Smooth muscle cell (in vitro differentiated cells): ENCODE results near the gene RPS6KL1. TPM values are rescaled to one million over a fixed set of nuclear protein-coding genes. Genes with fewer than 3 reads are reported as not detected.

Experiments used
- DNase-seq: peaks from one replicate; lab custom pipeline; 2025; ENCODE audit not compliant: unreplicated experiment; lab: John Stamatoyannopoulos, UW
- H2AFZ ChIP-seq: fragments of 200-600 bp; sonication (generic); 2 replicates; pipeline ENCODE4 v1.6.0; 2016; ENCODE audit warnings: antibody characterized with exemption, low read depth, mild to moderate bottlenecking
- H3F3A ChIP-seq: fragments of 200-600 bp; sonication (generic); 2 replicates; pipeline ENCODE4 v1.6.0; 2017; ENCODE audit warnings: antibody characterized with exemption, low read depth
- H3K27ac ChIP-seq: fragments of 200-600 bp; sonication (generic); 2 replicates; pipeline ENCODE4 v1.5.1; 2016; ENCODE audit warnings: low read depth, mild to moderate bottlenecking
- H3K27me3 ChIP-seq: fragments of 200-600 bp; sonication (generic); 2 replicates; pipeline ENCODE4 v1.6.1; 2016; ENCODE audit warnings: low read depth, mild to moderate bottlenecking
- H3K36me3 ChIP-seq: fragments of 200-600 bp; sonication (generic); 2 replicates; pipeline ENCODE4 v1.5.1; 2016; ENCODE audit warnings: low read depth
- H3K4me1 ChIP-seq: fragments of 200-600 bp; sonication (generic); 2 replicates; pipeline ENCODE4 v1.5.1; 2016; ENCODE audit warnings: low read depth
- H3K4me2 ChIP-seq: fragments of 200-600 bp; sonication (generic); 2 replicates; pipeline ENCODE4 v1.6.0; 2016; ENCODE audit warnings: mild to moderate bottlenecking
- H3K4me3 ChIP-seq: fragments of 200-600 bp; sonication (generic); 2 replicates; pipeline ENCODE4 v1.5.1; 2016; ENCODE audit warnings: mild to moderate bottlenecking
- H3K79me2 ChIP-seq: fragments of 200-600 bp; sonication (generic); 2 replicates; pipeline ENCODE4 v1.6.0; 2016; ENCODE audit warnings: low read depth, mild to moderate bottlenecking
- H3K9ac ChIP-seq: fragments of 200-600 bp; sonication (generic); 2 replicates; pipeline ENCODE4 v1.6.0; 2016; ENCODE audit warnings: low read depth
- H3K9me3 ChIP-seq: fragments of 200-600 bp; sonication (generic); replicated peaks from 2 replicates; pipeline ENCODE4 v1.5.1; 2016; ENCODE audit warnings: low read depth
- H4K20me1 ChIP-seq: fragments of 200-600 bp; sonication (generic); 2 replicates; pipeline ENCODE4 v1.6.0; 2016; ENCODE audit warnings: low read depth
- CTCF ChIP-seq: fragments of 200-600 bp; sonication (generic); IDR thresholded peaks from 2 replicates; pipeline ENCODE4 v1.5.1; 2017; ENCODE audit warnings: borderline replicate concordance, mild to moderate bottlenecking, antibody characterized with exemption; ENCODE audit not compliant: insufficient read depth, poor library complexity, severe bottlenecking
- WGBS: methylation state at CpG from one replicate; pipeline ENCODE4 v1.1.7; 2016; ENCODE audit warnings: low lambda C conversion rate; 5-methylcytosine and 5-hydroxymethylcytosine counted together
- polyA plus RNA-seq: library from polyadenylated mRNA; unstranded; fragments of >200 nt; fragmentation: Nextera tagmentation; extraction: Ambion mirVana; gene quantifications from 2 replicates; pipeline ENCODE4 v1.2.1, GENCODE V29; 2016
- total RNA-seq: library from RNA; depleted of rRNA; stranded (reverse); fragments of >200 nt; gene quantifications from 2 replicates; pipeline ENCODE4 v1.2.3, GENCODE V29; 2014

Gene RPS6KL1
- total and polyA plus RNA-seq, 2 experiments from 2014 or later: not detected

GRCh38 chr14:74924061-74924460 lies 1.0 kb upstream of the RPS6KL1 start:
- no peak for DNase-seq
- Histone ChIP-seq H3K4me2 (no peak overlapping the region), H3K4me1 (no peaks in the 10 kb centered on the region), H3K27ac (no peak overlapping the region), H3K9ac (no peak overlapping the region), H3K9me3 (no peaks in the 10 kb centered on the region), H3K79me2 (no peaks in the 10 kb centered on the region), H3K27me3 (peaks cover 29% of the 10 kb centered on the region), H3K4me3 (no peak overlapping the region), H2AFZ (no peak overlapping the region), H3K36me3 (no peaks in the 10 kb centered on the region), H3F3A (no peaks in the 10 kb centered on the region), H4K20me1 (no peaks in the 10 kb centered on the region)
- WGBS: 93% methylated on average over 11 of the region's 11 CpGs
- no peak for TF ChIP-seq CTCF

GRCh38 chr14:74921987-74922751 lies 891 bp downstream of the RPS6KL1 start:
- H3K4me1 ChIP-seq: no peaks in the 10 kb centered on the region
- no peak for DNase-seq
- H3F3A ChIP-seq: no peaks in the 10 kb centered on the region
- H3K79me2 ChIP-seq: no peaks in the 10 kb centered on the region
- H4K20me1 ChIP-seq: no peaks in the 10 kb centered on the region
- H3K9ac ChIP-seq: no peak overlapping the region
- no peak overlapping the region for H3K4me3 ChIP-seq
- TF ChIP-seq CTCF: no peak
- H3K27ac ChIP-seq: no peak overlapping the region
- no peak overlapping the region for H3K4me2 ChIP-seq
- H3K36me3 ChIP-seq: no peaks in the 10 kb centered on the region
- H3K9me3 ChIP-seq: no peaks in the 10 kb centered on the region
- H3K27me3 ChIP-seq: peaks cover 21% of the 10 kb centered on the region
- no peak overlapping the region for H2AFZ ChIP-seq
- 77% methylated on average over 19 of the region's 19 CpGs for WGBS

DNA sequence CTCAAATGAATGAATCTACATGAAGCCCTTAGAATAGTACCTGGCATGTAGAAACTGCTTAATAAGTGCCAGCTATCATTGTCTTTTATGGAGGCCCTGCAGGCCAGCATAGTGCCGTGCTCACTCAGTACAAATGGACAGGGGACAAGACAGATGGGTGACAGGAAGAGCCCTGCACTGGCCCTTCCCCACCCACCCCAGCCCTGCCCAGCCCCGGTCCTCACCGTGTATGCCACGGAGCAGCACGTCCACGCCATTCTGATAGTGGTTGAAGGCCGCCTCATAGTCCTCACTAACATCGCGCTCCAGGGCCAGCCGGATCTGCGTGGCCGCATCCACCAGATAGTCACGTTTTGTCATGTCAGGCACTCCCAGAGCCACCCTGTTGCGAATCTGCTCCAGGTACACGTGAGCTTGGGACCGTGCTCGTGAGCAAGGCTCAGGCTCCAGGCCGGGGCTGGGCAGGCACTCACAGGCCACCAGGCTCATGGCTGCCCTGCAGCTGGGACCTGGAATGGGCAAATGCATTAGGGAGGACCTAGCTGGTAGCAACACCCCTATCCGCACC lies 1.9 kb downstream of the RPS6KL1 start:
- Histone ChIP-seq H4K20me1 (no peaks in the 10 kb centered on the region), H3K27ac (no peak overlapping the region), H2AFZ (no peak overlapping the region), H3K36me3 (no peaks in the 10 kb centered on the region), H3K4me1 (no peaks in the 10 kb centered on the region), H3K9me3 (no peaks in the 10 kb centered on the region), H3K79me2 (no peaks in the 10 kb centered on the region), H3K4me2 (no peak overlapping the region), H3K4me3 (no peak overlapping the region), H3F3A (no peaks in the 10 kb centered on the region), H3K27me3 (peaks cover 14% of the 10 kb centered on the region), H3K9ac (no peak overlapping the region)
- DNase-seq: no peak
- 92% methylated on average over 15 of the region's 19 CpGs for WGBS
- no peak for TF ChIP-seq CTCF
